IMR-90 (cell line): ENCODE data around the gene CASTOR1. TPM values are rescaled to one million over a fixed set of nuclear protein-coding genes. Genes with fewer than 3 reads are reported as not detected.

Experiments
- CEBPB ChIP-seq: IDR thresholded peaks from 2 replicates; pipeline ENCODE4 v1.6.1; 2012; ENCODE audit warnings: low read depth, low read length, improper control_type of control experiment
- polyA plus RNA-seq, 3 experiments: library from polyadenylated mRNA; depleted of rRNA; stranded (reverse); fragments of >200 nt; gene quantifications; 2 replicates each; pipeline ENCODE4 v1.2.3, GENCODE V29; 2012; ENCODE audit warnings: low replicate concordance in 1 of 3
- total RNA-seq: library from RNA; depleted of rRNA; stranded (reverse); fragments of >200 nt; gene quantifications from 2 replicates; pipeline ENCODE4 v1.2.3, GENCODE V29; 2012
- TF ChIP-seq, protein P1 (sequence below): fragments of 150-350 bp; IDR thresholded peaks from 2 replicates; pipeline ENCODE4 v1.6.1; 2017; ENCODE audit warnings: mild to moderate bottlenecking, antibody characterized with exemption, low read length, low read depth

The CASTOR1 gene
- total and polyA plus RNA-seq, 2 of the 4 experiments (the other 2 are of a cell fraction), result 10.6 to 23.5 TPM

DNA sequence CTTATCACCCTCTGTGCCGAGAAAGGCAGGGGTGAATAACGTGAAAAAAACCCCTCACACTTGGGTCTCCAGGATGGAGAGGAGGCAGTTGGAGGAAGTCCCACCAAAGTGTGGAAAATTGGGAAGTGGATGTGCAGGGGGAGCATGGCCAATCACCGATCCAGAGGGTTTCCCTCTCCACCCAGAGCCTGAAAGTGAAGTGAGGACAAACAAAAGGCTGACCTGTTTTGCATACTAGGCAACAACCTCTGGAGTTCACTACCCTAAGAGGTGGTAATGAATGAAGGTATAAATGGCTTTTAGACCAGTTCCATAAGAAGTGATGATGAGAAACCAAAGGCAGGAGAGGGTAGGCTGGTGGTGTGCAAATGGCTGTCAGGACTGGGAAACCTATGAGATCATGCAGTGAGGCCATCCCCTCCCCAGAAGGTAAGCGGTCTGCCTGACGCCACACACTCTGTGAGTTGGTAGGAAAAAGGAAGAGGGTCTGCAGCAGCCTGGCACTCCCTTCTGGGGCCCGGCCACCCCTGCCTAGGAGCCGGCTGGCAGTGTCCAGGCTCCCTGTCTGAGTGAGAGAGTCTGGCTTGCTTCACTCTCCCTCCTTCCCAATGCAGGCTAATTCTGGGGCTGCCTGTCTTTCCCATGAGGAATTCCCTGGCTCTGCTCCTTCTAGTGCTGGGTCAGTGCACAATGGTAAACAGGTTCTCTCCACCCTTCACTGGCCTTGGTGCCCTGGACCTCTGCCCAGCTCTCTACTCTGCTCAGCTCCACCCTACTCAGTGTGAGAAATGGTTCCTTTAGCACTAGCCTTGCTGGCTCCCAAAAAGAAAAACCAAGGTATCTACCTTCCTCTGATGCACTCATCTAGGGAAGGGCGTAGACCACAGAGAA lies 21.8 kb upstream of the CASTOR1 start (continued):
- TF ChIP-seq, protein P1, sequence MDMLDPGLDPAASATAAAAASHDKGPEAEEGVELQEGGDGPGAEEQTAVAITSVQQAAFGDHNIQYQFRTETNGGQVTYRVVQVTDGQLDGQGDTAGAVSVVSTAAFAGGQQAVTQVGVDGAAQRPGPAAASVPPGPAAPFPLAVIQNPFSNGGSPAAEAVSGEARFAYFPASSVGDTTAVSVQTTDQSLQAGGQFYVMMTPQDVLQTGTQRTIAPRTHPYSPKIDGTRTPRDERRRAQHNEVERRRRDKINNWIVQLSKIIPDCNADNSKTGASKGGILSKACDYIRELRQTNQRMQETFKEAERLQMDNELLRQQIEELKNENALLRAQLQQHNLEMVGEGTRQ, result no peak
- no peak for TF ChIP-seq CEBPB
